NCI-H146 (cell line): ENCODE results near the gene TMEM191B.
"Not testable (repeated sequence)": the region's sequence is repeated elsewhere in the genome, so short reads cannot be mapped to it uniquely, and the experiment has no call there.

Experiments used
- DNase-seq: peaks from one replicate; lab custom pipeline; 2025; lab: John Stamatoyannopoulos, UW

The TMEM191B gene

DNA sequence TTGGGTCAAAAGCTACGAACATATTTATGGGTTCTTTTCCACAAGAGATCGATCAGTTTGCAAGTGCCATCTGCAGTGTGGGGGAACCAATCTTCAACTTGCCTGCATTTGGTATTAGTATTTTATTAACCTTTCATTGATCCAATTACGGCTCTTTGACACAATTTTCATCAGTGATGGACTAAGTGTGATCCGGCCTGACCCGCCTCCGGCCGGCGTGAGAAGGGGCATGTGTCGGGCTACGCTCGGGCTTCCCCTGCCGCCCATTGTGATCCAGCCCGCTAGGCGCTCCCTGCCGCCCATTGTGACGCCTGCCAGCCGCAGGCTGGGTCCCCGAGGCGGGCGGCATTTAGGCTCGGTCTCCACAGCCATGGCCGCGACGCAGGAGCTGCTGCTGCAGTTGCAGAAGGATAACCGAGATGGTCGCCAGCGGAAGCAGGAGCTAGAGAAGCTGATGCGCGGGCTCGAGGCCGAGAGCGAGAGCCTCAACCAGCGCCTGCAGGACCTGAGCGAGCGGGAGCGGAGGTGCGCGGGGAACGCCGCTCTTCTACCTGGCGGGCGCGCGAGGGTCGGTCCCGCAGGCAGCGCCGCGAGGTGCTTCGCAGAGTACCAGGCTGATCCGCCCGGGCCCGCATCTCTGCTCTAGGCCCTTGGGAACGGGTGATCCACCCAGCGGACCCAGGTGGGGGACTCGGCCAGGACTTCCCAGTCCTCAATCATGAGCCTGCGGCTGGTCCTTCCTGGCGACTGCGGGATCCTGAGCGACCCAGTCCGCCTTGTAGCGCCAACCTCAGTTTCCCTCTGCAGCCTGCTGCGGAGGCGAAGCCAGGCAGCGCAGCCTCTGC lies at the start of gene TMEM191B:
TMEM191B (plus strand) TSS at position 51 of the 845 bp plus-strand sequence; CDS start at position 230, 179 bp downstream.
- not testable (repeated sequence) for DNase-seq

DNA sequence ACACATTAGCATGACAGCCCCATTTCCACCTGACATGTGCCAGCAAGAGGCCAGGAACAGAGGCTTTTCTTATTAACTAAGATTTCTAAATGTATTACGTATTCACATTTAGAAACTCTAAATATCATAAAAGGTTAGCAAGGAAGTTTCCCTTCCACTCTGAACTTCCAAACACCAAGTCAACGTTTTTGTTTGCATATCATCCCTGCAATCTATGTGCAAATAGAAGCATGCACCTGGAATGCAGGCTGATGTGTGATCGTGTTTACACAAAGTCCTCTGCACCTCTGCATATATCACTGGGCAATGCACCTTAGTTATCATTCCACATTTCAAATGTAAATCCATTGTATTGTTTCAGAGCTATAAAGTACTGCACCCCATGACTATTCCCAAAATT lies 31.4 kb upstream of the TMEM191B start:
- not testable (repeated sequence) for DNase-seq

DNA sequence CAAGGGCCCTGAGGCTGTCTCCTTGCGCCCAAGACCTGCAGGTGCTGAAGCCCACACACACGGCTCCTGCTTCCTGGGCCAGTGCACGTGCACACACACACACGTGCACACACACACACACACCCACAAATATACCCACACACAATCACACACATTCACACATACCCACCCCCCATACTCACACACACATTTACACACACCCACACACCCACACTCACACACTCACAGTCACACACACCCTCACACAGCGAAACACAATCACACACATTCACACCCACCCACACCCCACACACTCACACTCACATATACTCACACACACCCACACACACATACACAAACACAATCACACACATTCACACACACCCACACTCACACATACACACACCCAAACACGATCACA lies 16.3 kb upstream of the TMEM191B start:
- DNase-seq = not testable (repeated sequence)

DNA sequence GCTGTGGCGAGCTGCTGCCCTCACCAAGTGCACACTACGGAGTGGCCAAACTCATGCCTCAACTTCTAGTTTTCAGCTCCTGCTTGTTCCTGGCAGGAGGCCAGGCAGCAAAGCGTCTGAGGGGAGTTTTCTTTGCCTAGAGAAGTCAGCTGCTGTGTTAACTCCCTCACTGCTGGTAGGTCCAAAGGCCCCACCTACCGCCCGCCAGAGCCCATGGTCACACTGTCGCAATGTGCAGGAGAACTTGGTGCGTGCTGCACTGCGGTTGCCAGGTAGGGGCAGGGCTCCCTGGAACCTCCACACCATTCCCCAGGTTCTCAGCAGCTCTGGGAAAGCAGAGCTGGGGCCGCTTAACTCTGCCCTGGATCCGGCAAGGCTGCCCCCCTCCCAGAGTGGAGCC lies 15.2 kb upstream of the TMEM191B start:
- not testable (repeated sequence) for DNase-seq

DNA sequence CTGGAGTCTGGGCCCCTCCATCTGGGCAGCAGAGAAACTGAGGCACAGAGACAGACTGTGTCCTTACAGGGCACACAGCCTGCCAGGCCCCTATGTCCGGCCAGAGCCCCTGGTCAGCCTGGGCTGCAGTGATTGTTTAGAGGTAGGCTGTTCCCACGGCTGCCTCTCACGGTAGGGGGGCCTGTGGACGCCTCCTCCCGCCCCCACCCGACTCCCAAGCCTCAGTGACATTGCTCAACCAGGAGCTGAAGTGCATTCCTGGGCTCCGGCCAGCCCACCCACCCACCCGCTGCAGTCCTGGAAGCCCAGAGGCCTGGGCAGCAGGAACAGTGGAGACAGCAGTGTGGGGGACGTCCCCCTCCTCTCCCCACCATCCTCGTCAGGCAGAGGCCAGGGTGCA lies 14.1 kb upstream of the TMEM191B start:
- DNase-seq = not testable (repeated sequence)

DNA sequence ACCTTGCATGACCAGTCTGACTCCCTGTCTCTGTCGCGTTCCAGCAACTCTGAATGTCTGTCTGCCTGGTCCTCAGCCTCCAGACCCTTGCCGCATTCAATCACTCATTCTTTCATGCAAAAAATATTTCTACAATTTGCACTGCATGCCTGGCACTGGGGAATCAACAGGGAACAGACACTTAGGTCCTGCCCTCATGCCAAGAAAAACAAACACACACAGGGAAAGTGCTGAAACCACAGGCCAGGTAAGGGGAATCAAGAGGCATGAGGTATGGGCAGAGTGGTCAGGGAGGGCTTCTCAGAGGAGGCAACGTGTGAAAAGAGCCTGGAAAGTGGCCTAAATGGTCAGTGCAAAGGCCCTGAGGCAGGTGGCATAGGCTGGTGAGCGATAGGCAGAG lies 9.5 kb upstream of the TMEM191B start, which contains the start of gene GGTLC3:
GGTLC3 (minus strand) TSS at position 101 of the 400 bp plus-strand sequence. CDS start 264 bp downstream, outside the sequence.
- DNase-seq = not testable (repeated sequence)

DNA sequence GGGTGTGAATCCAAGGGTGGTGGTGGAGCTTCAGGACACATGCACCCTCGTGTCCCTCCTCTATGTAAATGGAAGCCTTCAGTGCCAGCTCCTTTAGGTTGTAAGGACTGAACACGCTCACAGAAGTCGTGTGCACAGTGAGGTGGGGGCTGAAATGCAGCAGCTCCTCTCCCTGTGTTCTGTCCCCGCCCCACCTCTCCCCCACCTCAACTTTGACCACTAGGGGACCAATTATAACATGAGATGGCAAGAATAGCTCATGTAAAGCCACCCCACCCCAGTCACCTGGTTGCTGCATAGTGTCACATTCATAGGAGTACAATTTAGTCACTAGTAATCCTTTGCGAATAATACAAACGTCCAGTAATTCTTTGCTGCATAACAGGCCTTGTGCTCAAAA lies 4.8 kb upstream of the TMEM191B start:
- DNase-seq = not testable (repeated sequence)

DNA sequence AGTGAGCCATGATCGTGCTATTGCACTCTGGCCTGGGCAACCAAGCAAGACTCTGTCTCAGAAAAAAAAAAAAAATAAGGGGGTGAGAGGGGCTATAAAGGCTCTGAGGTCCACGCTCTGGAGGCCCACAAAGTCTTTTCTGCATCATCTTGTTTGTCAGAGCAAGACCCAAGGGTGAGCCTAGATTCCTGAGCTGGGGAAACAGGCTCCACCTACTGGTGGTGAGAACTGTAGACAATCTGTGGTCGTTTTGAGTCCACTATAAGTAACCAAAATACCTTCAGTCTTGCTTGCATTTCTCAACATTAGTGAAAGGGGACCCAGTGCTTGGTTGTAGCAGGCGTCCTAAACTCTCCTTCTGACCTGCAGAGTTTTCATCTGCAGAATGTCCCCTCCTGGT lies 4.3 kb upstream of the TMEM191B start:
- DNase-seq = not testable (repeated sequence)

DNA sequence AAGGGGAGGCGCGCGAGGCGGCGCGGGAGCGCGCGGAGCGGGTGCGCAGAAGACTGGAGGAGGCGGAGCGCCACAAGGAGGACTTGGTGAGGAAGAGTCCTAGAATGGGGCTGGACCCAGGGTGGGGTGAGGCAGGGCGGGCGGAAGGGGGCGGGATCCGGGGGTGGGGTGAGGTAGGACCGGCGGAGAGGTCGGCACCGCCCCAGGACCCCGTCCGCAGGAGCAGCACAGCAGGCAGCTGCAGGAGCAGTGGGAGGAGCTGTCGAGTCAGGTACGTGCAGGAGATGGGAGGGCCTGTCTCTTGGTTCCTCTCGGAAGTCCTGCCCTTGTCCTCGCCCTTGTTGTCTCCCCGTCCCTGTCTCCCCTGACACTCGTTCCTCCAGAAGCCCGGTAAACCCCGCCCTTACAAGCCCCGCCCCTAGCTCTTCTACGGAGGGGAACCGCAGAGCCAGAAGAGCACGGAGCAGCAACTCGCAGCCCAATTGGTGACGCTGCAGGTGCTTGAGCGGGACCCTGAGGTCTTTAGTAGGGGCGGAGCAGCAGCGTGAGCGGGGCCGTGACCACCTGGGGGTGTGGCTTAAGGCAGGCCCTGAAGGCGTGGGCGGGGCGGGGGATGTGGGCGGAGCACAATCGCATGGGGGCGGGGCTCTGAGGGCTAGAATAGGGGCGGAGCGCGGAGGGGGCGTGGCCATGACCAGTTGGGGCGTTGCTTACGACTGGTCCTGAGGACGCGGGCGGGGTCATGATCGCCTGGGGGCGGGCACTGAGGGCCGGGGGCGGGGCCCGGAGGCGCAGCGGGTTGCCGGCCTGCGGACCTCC lies 1.2 kb downstream of the TMEM191B start:
- DNase-seq = not testable (repeated sequence)

DNA sequence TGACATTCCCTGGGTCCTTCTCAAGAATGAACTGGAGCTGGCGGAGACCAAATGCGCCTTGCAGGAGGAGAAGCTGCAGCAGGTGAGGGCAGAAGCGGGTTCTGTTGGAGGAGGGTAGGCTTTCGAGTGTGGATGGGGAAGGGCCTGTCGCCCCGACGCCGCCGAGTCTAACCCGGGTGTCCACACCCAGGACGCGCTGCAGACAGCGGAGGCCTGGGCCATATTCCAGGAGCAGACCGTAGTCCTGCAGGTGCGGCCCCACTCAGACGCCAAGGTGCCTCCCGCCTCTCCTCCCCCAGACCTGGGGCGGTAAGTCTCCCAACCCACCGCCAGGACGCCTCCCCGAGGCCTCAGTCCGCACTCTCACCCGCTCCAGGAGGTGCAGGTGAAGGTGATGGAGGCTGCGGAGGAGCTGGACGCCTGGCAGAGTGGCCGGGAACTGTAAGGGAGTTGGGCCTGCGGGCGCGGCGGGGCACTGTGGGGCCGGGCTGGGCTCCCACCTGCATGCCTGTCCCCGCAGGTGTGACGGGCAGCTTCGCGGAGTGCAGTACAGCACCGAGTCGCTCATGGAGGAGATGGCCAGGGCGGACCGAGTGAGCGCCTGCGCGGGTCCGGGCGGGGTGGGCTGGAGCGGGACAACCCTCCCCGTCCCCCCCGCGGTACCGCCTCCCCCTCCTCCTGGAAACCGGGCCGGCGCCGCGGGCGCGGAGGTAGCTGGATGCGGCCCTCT lies 2.0 kb downstream of the TMEM191B start:
- DNase-seq = not testable (repeated sequence)

DNA sequence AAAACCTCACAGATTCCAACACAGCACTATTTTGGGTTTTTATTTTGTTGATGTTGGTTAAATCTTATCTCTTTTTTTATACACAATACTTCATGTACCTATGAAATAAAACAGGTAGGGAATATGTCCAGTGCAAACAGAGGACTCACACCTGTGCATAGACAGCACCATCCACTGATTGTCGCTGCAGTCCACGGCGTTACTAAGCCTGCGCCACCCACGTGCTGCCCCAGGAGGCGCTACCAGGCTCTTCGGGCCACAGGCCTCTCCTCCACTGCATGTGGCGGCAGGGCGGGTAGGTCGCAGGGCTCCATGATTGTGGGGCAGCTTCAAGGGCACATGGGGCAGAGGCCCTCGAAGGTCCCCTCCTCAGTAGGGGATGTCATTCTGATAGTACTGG lies 6.0 kb downstream of the TMEM191B start:
- not testable (repeated sequence) for DNase-seq

DNA sequence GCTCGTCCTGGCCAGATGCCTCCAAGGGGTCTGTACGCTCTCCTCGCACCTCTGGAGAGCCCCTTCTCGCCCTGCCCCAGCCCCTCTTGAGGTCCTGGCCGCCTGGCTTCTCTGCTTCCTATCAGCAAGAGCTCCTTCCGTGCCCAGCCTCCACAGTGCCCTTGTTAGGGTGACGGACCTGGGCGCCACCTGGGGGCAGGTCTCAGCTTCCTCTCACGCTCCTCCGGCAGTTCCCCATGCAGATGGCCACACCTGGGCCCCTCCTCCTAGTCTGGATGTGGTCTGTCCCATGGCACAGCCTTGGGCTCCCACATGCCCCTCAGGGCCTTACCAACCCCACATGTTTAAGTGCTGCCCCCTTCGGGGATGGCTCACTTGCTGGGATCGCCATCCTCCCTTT lies 6.7 kb downstream of the TMEM191B start:
- not testable (repeated sequence) for DNase-seq

DNA sequence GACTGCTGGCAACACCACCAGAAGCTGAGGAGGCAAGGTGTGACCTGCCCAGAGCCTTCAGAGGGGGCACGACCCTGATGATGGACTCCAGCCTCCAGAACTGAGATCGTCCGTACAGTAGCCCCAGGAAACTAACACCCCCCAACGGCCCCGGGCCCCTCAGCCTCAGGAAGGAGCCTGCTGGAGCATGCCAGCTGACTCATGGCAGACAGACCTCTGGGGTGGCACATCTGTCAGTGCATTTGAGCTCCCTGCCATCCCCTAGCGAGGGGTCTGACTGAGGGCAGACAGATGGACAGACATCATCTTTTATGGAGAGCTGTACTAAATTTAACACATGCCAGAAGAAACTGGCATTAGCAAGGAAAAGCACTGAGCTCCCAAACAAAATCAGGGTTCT lies 12.4 kb downstream of the TMEM191B start:
- not testable (repeated sequence) for DNase-seq

DNA sequence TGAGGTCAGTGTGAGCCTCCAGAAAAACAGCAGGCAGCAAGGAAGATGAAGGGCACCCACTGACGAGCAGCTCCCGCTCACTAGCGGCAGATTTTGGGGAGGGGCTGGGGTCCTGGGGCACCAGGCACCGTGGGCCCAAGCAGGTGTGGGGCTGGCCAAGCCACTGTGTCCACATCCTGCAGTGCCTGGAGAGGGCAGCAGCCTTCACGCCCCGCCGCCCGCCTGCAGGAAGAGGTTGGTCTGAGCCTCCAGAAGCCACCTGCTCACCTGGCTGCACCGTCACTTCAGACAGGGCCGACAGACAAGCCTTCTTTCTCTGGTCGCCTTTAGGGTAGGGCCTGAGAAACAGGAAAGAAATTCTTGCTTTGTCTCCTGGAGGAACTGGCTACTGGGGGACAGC lies 15.8 kb downstream of the TMEM191B start:
- not testable (repeated sequence) for DNase-seq

DNA sequence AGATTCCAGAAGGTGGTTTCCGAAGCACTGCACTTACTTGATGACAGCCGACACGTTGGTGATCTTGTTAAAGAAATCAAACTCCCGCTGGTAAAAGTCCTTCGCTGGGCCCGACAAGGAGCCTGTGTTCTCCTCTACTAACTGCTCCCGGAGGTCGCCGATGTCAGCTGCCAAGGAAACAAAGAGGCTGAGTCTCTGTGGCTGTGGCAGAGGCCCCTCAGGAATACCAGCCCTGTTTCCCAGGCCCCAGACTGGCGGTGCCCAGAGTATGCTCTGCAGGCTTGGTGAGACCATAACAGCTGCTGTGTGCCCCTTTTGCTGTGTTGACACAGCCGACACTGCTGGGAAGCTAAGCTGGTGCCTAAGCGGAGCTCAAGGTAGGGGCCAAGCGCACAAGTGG lies 17.0 kb downstream of the TMEM191B start:
- DNase-seq = not testable (repeated sequence)

DNA sequence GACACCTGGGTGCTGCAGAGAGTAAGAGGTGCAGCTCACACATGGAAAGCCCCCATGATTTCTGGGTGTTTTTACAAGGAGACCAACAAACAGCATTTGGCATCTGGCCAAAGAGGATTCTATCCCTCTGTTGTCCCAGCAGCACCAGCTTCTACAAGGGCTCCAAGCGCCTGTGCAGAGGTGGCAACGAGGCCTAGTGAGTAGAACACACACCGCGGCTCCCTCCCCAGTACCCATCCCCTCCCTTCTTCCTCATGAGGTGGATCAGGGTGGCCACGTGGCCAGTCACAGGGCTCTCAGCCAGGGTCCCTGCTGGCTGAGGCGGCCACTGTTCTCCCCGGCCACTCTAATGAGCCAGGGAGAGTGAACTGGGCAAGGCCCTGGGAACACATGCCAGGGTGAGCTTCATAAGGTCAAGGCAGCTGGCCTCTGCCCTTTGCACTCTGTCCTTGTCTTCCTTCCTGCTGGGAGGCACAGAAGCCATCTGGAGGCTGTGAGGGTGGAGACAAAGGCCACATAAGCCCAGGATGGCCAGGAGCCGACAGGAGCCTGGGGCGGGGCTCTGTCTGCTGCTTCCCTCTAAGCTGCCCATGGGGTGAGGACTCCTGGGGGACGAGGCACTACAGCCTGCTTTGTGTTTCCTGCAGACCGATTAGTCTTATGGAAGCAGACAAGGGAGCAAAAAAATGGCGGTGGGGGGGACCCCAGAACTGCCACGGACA lies 22.0 kb downstream of the TMEM191B start:
- not testable (repeated sequence) for DNase-seq

DNA sequence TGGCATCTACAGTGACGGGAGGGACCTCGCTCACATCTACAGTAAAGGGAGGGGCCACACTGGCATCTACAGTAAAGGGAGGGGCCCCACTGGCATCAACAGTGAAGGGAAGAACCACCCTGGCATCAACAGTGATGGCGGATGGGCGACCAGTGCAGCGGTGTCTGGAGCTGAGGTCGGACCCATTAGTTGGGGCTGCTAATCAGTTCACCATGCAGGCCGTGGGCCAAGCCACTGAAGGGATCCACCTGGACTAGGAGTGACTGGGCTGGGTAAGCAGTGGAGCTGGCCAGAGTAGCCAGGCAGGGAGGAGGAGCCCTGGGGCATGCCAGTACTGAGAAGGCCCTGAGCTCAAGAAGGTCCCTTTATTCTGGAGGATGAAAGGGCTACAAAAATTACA lies 23.4 kb downstream of the TMEM191B start:
- DNase-seq = not testable (repeated sequence)

DNA sequence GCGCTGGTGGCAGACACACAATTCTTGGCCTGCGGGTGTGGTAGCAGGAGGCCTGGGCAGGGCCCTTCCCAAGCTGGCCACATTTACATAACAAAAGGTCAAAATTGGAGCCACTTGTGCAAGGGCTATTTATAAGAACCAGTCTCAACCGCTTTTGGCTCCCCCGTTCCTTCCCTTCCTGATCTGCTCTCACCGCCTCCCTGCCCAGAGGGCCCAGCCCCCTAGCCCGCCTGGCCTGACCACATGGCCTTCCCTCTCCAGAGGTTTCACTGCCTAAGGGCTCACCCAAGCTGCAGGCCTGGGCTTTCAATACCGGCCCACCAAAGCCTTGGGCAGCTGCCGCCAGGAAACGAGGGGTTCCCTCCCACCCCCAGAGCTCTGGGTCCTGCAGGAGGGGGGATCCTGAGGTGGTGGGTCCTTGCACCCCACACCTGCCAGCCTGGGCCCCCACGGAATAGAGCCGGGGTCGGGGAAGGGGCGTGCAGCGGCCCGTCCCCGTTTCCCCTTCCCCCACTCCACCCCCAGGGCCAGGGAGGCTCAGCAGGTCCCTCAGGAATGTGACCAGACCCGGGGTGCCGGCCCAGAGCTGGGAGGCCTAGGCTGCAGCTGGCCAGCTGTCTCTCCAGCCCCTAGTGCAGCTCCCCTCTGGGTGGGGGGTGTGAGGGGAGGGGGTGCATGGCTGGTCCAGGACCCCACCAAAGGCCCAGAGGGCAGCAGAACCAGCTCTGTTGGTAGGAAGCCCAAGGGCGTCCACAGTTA lies 25.4 kb downstream of the TMEM191B start:
- DNase-seq = not testable (repeated sequence)

DNA sequence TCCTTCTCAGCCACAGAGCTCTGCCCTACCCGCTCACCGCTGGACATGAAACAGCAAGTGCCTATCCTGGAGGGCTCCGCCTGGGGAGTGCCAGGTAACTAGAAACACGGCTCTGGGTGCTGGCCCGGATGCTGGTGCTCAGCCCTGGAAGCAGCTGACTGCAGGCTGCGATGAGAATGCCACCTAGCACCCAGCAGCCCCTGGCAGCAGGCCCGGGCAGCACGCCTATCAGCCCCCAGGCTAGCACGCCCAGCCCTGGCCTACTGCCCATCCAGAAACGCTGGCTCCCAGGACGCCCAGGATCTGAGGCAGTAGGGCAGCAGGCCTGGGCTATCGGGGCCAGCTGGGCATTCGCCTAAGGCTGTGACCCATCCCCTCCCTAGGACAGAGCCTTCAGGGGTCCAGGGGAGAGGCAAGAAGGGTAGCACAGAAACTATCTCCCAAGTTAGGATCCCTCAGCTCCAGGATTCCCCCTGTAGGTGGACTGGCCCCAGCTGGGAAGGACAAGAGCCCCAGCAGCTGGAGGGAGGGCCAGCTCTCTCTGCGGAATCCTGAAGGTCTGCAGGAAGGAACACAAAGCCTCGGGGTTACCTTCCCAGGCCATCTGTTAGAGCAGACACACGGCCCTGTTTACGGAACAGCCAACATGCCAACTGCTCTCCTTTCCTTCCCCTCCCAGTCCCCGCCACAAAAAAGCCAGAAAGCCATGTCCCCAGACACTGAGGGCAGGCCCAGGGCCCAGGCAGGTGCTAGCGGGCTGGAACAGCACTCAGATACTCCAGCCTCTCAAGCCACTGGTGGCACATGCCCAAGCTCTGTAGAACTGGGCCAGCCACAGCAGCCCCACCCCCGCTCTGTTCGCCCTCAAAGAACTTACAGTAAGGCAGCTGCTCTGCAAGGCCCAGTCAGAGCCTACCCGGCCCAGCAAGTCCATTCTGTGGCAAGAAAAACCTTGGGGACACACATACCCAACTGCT lies 27.0 kb downstream of the TMEM191B start:
- not testable (repeated sequence) for DNase-seq
